ENCODE results near the gene ATG14.

The ATG14 gene

GRCh38 chr14:55451398-55451797, 39.8 kb upstream of the ATG14 start:
- POLR2A ChIA-PET (ENCODE audit: low non-redundant PET) = no interaction called here

GRCh38 chr14:55450987-55451386, 39.4 kb upstream of the ATG14 start:
- POLR2A ChIA-PET (ENCODE audit: low non-redundant PET) = interaction anchor here (0.5 kb wide), 1 partner anchor 123 kb away, joined by 3 read pairs; no protein-coding TSS in a partner anchor

More at GRCh38 chr14:55451398-55451797, 39.8 kb upstream of the ATG14 start:
- TF ChIP-seq, protein P1, sequence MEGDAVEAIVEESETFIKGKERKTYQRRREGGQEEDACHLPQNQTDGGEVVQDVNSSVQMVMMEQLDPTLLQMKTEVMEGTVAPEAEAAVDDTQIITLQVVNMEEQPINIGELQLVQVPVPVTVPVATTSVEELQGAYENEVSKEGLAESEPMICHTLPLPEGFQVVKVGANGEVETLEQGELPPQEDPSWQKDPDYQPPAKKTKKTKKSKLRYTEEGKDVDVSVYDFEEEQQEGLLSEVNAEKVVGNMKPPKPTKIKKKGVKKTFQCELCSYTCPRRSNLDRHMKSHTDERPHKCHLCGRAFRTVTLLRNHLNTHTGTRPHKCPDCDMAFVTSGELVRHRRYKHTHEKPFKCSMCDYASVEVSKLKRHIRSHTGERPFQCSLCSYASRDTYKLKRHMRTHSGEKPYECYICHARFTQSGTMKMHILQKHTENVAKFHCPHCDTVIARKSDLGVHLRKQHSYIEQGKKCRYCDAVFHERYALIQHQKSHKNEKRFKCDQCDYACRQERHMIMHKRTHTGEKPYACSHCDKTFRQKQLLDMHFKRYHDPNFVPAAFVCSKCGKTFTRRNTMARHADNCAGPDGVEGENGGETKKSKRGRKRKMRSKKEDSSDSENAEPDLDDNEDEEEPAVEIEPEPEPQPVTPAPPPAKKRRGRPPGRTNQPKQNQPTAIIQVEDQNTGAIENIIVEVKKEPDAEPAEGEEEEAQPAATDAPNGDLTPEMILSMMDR (conservative IDR thresholded peaks at IDR 0.05; ENCODE audit: low read depth) = no peak
- no peak overlapping the region for H3K27ac ChIP-seq
- CTCF ChIA-PET = no interaction called here
- no peak for DNase-seq (ENCODE audit: low spot score)

DNA sequence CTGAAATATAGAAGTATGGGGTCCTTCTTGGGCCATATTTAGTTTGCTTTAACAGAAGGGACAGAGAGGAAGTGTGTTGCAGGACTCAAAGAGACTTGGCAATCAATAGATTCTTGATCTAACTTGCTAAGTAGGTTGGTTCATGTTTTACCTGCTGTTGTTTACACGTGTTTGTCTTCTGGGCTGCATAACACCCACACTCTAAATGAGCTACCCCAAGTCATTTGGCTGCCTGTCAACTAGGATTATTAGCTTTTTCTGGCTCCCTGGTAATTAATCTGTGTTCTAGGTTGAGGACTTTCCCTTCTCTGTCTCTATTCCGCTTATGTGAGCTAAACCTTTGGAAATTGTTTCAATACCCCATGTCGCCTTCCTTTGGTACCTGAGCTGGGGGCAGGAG, 38.9 kb upstream of the ATG14 start:
- POLR2A ChIA-PET (ENCODE audit: low non-redundant PET) = interaction anchor here (0.5 kb wide), 1 partner anchor 124 kb away, joined by 3 read pairs; no protein-coding TSS in a partner anchor
- DNase-seq (ENCODE audit: low spot score) = no peak
- CTCF ChIA-PET = no interaction called here
- H3K27ac ChIP-seq = no peak overlapping the region
- TF ChIP-seq, protein P1 (conservative IDR thresholded peaks at IDR 0.05; ENCODE audit: low read depth) = no peak

More at GRCh38 chr14:55450987-55451386, 39.4 kb upstream of the ATG14 start:
- TF ChIP-seq, protein P1 (conservative IDR thresholded peaks at IDR 0.05; ENCODE audit: low read depth) = no peak
- CTCF ChIA-PET = no interaction called here
- no peak overlapping the region for H3K27ac ChIP-seq
- no peak for DNase-seq (ENCODE audit: low spot score)

DNA sequence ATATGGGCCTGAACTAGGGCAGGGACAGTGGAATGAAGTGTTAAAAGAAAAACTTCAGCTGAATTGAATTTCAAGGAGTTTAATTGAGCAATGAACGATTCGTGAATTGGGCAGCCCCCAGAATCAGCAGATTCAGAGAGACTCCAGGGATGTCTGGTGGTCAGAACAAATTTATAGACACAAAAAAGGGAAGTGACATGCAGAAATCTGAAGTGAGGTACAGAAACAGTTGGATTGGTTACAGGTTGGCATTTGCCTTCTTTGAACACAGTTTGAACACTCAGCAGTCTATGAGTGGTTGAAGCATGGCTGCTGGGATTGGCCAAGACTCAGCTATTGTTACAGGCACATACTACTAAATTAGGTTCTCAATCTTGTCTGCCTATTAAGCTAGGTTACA, 38.5 kb upstream of the ATG14 start:
- H3K27ac ChIP-seq = no peak overlapping the region
- no peak for DNase-seq (ENCODE audit: low spot score)
- ChIA-PET POLR2A (ENCODE audit: low non-redundant PET) (no interaction called here), CTCF (no interaction called here)
- TF ChIP-seq, protein P1 (conservative IDR thresholded peaks at IDR 0.05; ENCODE audit: low read depth) = no peak

GRCh38 chr14:55449116-55449515, 37.5 kb upstream of the ATG14 start:
- ChIA-PET CTCF (interaction anchor here (0.6 kb wide), 1 partner anchor 483 kb away, joined by 3 read pairs; no protein-coding TSS in a partner anchor), POLR2A (ENCODE audit: low non-redundant PET) (no interaction called here)
- TF ChIP-seq, protein P1 (conservative IDR thresholded peaks at IDR 0.05; ENCODE audit: low read depth) = no peak
- peak overlapping the region; percentile 74 for H3K27ac ChIP-seq
- DNase-seq (ENCODE audit: low spot score) = no peak

DNA sequence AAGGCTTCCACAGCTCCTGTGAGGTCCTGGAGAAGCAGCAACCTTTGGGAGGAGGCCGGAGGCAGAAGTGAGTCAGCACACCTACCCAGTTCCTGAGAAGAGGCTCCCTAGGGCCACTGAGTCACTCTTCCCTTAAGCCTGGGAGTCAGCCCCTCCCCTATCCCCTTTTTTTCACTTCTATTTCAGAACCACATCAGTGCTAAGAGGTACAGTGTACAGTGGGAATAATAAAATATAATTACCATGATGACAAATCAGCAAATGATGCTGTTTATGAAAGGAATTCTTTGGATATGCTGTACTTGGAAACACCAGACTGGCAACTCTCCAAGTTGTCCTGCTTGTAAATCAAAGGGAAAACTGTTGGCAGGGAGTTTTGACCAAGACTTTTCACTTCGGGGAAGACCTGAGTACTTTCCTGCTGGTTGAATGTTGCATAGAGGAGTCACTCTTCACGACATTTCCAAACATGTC, 36.5 kb upstream of the ATG14 start:
- POLR2A ChIA-PET (ENCODE audit: low non-redundant PET) = no interaction called here
- H3K27ac ChIP-seq = peak overlapping the region; percentile 81
- TF ChIP-seq, protein P1 (conservative IDR thresholded peaks at IDR 0.05; ENCODE audit: low read depth) = no peak
- CTCF ChIA-PET = interaction anchor here (0.6 kb wide), 3 partner anchors 133 to 672 kb away, joined by 3 read pairs; no protein-coding TSS in a partner anchor
- peak; percentile 97 for DNase-seq (ENCODE audit: low spot score)

Measured in RWPE1 (cell line).